H54 (cell line): Measurements from ENCODE around the gene MESD.

Experiments used
- DNase-seq: peaks from one replicate; pipeline ENCODE4 v3.0.0; 2011; ENCODE audit warnings: low spot score, mixed read lengths; ENCODE audit not compliant: insufficient read length
- FAIRE-seq: peaks from 3 replicates; lab custom pipeline; 2011; peaks lifted over from hg19 to GRCh38; lab: Jason Lieb, UNC
- POLR2A ChIP-seq: IDR thresholded peaks from 2 replicates; pipeline ENCODE4 v1.6.1; 2011; ENCODE audit warnings: low read depth, mild to moderate bottlenecking, low read length

The MESD gene

GRCh38 chr15:81024265-81024872, 34.8 kb upstream of the MESD start:
- DNase-seq, result no peak

DNA sequence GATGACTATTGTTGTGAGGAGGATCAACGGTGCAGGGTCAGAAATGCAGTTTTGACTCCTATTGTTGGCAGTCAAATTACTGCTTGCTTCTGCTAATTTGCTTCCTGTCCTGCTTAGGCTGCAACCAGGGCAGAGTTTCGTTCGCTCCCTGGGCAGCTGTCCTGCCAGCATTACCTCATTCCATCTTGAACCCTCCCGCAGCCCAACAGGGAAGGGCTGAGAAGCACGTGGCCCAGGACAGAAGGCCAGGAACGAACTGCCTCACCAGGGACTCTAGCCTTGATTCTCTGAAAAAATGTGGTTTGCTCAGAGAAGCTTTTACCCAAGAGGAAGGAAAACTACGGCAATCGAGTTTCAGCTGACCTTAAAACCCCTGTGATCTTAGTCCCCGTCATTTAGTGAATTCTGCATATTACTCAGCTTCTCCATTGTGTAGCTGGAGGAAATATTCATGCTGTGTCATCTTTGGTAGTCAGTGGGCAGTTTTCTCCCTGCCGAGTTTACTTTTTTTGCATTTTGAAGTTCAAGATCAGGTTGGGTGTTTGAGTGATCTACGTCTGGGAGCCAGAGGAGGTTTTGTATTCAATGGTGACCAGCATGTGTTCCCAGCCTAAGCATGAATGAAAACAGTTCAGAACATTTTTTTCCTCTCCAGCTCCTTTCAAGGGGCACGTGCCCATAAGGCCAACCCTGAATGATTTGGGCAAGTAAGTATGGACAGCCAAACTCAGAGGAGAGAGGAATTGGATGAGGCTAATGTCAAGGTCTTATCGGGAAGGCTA, 34.1 kb upstream of the MESD start:
- no peak for DNase-seq
- no peak for TF ChIP-seq POLR2A
- no peak for FAIRE-seq

More at GRCh38 chr15:81024265-81024872, 34.8 kb upstream of the MESD start:
- no peak for TF ChIP-seq POLR2A
- no peak for FAIRE-seq

- FAIRE-seq (no peak), DNase-seq (no peak)
- no peak for TF ChIP-seq POLR2A
These were observed 31.7 kb upstream of the MESD start for GRCh38 chr15:81021321-81021720.

- TF ChIP-seq POLR2A, result no peak
- DNase-seq (no peak), FAIRE-seq (no peak)
These were observed 28.6 kb upstream of the MESD start for GRCh38 chr15:81018197-81018596.

DNA sequence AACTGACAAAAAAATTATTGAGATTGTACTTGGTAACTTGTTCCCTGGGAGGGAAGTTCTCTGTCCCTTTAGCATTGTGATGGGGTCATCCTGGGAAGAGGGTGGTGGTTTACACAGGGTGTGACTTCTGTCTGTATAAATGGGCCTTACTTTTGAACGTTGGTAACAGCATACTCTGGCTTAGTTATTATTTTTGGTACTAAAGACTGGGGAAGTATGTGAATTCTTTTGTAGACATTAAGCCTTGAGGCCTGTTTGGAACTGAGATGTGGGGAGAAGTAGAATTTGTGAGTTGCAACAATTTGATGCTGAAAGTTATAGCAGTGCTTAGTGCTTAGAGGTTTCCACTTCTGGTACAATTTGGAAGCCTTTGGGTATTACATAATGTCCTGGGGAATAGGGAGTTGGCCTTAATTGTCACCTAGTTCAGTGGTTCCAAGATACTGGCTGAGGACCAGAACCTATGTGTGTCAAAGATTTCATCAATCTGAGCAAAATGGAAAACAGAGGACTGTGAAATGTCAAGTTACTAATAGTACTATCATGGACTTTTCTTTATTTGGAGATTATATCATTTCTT, 27.0 kb upstream of the MESD start:
- no peak for FAIRE-seq
- no peak for TF ChIP-seq POLR2A
- DNase-seq, result no peak

DNA sequence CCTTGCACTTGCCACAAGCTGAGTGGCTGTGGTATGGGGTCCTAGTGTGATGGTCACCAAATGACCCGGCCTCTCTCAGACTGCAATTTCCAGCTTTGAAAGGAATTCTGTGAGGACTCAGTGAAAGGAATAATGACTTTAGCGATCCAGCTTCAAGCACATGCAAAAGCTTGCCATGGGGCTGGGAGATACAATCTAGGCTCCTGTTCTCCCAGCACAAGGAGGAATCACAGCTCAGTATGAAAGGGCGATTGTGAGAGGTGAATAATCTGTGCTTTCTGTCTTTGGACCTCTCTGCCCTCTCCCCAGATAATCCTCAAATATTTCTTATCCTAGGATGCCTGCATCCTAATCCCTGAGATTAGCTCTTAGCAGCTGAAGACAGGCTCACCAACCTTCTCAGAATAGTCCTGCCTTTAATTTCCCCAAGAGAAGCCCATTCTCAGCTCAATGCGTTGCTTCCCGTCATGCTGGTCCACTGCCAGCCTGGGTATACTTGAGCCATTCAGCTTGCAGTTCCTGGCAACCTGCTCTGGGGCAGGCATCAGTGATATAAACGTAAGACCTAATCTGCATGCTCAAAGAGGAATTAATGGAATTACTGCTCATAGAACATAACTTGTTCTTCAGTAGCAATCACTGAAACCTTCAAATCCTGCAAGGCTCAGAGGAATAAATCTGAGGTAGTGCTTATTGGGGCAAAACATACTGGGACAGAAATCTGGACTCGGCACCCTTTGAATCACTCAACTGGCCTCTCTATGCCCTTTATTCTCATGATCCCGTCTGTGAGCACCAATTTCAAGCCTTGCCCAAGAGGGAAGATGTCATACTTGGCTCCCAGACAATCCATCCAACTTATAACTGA, 26.2 kb upstream of the MESD start:
- no peak for FAIRE-seq
- TF ChIP-seq POLR2A, result no peak
- no peak for DNase-seq

DNA sequence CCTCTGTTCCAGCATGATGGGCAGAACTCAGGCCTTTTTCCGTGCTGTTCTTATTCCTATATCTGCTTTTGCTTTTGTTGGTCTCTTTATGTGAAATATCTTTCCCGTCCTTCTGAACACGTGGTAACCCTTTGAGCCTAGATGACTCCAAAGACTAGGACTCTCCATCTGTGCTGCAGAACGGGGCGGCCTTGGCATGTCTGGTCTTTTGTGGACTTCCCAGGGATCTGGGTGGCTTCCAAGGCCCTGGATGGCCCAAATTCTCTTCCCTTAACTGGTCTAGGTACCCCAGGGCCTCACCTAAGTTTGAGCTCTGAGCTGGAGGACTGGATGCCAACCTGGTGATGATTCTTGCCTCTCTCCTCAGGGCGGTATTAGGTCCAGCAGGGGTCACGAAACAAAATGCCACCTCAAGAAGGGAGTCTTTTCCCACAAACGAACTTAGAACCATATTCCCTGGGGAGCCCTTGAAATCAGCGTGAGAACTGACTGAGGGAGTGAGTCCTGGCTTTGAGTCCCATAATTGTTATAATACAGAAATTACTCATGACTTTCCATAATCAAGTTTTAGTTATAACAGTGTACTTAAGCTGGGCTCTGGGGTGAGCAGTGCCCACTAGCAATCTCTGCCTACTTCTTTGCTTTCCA, 25.0 kb upstream of the MESD start:
- TF ChIP-seq POLR2A, result no peak
- DNase-seq (no peak), FAIRE-seq (no peak)

DNA sequence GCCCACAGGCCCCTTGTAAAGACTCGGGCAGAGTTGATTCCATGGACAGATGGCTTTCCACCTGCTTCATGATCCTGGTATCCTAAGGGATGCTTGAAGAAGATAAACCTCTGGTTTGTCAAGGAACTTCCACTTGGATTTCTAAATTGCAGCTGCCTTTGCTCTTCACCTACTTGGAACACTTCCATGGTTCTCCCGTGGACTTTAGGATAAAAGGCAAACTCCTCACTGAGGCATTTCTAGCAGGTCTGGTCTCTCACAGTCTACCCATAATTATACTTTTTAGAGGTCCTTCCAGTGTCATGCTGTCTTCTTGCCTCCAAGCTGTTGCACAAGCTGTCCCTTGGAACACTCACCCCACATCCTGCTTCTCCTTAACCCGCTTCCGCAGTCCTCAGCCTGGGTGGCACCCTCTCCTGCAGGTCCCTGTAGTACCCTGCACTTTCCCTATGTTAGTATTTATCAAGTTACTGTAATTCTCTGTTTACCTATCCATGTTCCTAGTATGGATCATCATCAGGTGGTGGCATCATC, 23.8 kb upstream of the MESD start:
- DNase-seq (no peak), FAIRE-seq (no peak)
- TF ChIP-seq POLR2A, result no peak

GRCh38 chr15:81012588-81012987, 23.0 kb upstream of the MESD start:
- FAIRE-seq, result no peak
- no peak for TF ChIP-seq POLR2A
- DNase-seq, result no peak

DNA sequence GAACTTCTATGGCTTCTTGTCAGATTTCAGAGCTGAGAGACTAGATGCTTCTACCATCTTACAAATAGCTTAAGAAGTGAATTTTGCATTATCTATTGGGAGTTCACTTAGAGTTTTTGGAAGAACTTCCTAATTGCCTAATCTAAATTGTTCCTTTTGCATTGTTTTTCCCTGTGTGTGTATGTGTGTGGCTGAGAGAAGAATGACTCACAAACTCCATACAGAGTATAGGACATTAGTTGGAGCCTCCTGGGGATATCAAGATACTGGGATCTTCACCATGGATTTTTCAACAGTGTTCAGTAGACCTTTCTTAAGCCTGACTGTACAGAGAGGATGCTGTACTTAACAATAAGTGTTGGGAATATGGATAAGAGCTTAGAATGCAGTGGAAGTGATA, 22.0 kb upstream of the MESD start:
- no peak for FAIRE-seq
- no peak for TF ChIP-seq POLR2A
- DNase-seq, result no peak

DNA sequence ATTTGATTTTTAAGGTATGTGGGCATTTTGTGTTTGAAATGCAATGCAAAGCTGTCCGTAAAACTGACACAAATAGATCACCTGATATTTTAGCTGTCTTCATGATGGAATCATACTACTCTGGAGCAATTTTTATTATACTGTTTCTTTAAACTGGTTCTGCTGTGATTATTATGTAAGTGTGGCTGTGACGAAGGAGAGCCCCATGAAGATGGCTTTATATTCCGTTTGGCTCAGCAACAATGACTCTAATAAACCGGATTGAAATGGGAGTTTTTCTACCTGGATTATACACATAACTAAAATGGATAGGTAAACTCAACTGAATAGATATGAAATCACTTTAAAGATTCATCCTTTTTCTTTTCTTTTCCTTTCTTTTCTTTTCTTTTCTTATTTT, 20.5 kb upstream of the MESD start:
- FAIRE-seq, result no peak
- no peak for TF ChIP-seq POLR2A
- DNase-seq, result no peak

- DNase-seq (no peak), FAIRE-seq (no peak)
These were observed 18.7 kb upstream of the MESD start for GRCh38 chr15:81008312-81008711.

More at GRCh38 chr15:81008312-81008711, 18.7 kb upstream of the MESD start:
- no peak for TF ChIP-seq POLR2A
